Measurements from ENCODE around the gene ZNRF1. TPM values are rescaled to one million over a fixed set of nuclear protein-coding genes. Genes with fewer than 3 reads are reported as not detected.

The ZNRF1 gene
- total RNA-seq, 1 experiment from 2014 or later, result 5.8 TPM

DNA sequence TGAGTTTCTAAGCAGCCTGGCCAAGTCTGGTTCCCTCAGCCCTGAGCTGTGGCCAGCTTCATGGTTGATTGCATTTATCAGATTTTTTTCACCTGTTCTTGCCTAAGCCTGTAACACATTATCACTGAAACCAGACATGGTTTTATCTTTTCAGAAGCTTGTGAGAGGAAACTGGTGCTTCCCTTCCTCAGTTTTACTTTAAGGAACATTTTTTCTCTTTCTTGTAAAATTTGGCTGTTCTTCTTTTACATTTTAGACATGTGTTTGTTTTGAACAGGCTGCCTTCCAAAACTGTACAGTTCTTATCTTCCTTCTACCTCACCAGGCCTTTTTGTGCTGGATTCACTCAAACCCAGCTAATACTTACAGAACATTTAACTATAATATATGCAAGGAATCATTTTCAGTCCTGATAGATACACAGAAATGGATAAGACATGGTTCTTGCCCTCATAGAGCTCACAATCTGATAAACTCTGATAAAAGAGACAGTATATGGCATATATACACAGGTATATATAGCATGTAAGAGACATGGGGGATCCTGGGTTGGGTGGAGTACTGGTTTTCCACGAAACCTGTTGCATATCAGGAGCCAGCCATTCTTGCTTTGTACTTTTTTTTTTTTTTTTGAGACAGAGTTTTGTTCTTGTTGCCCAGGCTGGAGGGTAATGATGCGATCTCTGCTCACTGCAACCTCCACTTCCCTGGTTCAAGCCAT is 44.5 kb downstream of the ZNRF1 start:
- no peak for DNase-seq (ENCODE audit: low read depth, low spot score)
- in situ Hi-C loops (cut with HindIII; ENCODE audit: low pct_unique_long_range_greater_than_20kb, low sequenced_read_pairs), result no loop called here

- in situ Hi-C loops (cut with HindIII; ENCODE audit: low pct_unique_long_range_greater_than_20kb, low sequenced_read_pairs), result no loop called here
- no peak for DNase-seq (ENCODE audit: low read depth, low spot score)
Measured at GRCh38 chr16:75044800-75045361, 46.1 kb downstream of the ZNRF1 start.

- DNase-seq (ENCODE audit: low read depth, low spot score), result no peak
- in situ Hi-C loops (cut with HindIII; ENCODE audit: low pct_unique_long_range_greater_than_20kb, low sequenced_read_pairs), result no loop called here
Measured at GRCh38 chr16:75045424-75045823, 46.6 kb downstream of the ZNRF1 start.

DNA sequence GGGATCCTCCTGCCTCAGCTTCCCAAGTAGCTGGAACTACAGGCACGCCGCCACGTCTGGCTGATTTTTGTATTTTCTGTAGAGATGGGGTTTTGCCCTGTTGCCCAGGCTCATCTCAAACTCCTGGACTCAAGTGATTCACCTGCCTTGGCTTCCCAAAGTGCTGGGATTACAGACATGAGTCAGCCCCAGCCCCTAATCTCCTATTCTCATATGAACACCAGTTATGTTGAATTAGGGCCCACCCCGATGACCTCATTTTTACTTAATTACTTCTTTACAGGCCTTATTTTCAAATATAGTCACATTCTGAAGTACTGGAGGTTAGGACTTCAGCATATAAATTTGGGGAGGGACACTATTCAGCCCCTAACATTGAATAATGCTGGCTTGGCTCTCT is 49.2 kb downstream of the ZNRF1 start:
- in situ Hi-C loops (cut with HindIII; ENCODE audit: low pct_unique_long_range_greater_than_20kb, low sequenced_read_pairs), result no loop called here
- no peak for DNase-seq (ENCODE audit: low read depth, low spot score)

DNA sequence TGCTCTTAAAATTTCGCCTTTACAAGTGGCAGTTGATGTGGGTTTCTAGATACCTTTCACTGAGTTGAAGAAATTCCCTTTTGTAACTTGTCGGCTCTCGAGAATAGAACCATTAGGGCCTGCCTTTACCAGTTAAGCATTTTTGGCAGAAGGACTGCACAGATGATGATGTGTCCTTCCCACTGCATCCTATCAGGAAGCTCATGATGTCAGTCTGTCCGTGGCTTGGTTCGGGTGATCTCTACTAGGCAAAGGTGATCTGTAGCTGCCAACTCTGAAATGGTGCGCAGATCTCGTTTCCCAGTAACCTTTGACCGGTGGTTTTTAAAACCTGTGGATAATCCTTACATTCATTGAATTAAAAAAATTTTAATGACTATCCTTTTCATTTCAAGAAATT is 49.7 kb downstream of the ZNRF1 start:
- in situ Hi-C loops (cut with HindIII; ENCODE audit: low pct_unique_long_range_greater_than_20kb, low sequenced_read_pairs), result no loop called here
- DNase-seq (ENCODE audit: low read depth, low spot score), result no peak

- in situ Hi-C loops (cut with HindIII; ENCODE audit: low pct_unique_long_range_greater_than_20kb, low sequenced_read_pairs), result no loop called here
- DNase-seq (ENCODE audit: low read depth, low spot score), result no peak
Measured at GRCh38 chr16:75052481-75053202, 53.8 kb downstream of the ZNRF1 start.

GRCh38 chr16:75053791-75054555 is 55.1 kb downstream of the ZNRF1 start:
- DNase-seq (ENCODE audit: low read depth, low spot score), result no peak
- in situ Hi-C loops (cut with HindIII; ENCODE audit: low pct_unique_long_range_greater_than_20kb, low sequenced_read_pairs), result no loop called here

DNA sequence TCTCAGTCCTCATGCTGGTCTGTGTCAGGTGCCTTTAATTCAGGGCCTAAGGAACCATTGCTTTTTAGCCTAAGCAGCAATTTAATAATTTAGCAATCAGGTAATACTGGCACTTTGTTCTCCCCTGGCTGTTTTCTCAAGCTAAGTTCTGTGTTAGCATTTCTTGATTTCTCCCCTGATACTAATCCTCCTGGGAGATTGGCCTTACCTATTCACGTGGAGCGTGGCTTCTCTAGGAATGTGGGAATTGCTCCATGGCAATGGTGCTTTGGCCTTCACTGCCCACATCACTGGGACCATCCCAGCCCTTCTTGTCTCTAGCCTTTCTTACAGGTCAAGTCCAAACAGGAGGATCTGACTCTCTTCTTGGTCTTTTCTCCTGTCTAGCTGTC is 55.7 kb downstream of the ZNRF1 start:
- in situ Hi-C loops (cut with HindIII; ENCODE audit: low pct_unique_long_range_greater_than_20kb, low sequenced_read_pairs), result no loop called here
- no peak for DNase-seq (ENCODE audit: low read depth, low spot score)

GRCh38 chr16:75058806-75059205 is 60.0 kb downstream of the ZNRF1 start:
- in situ Hi-C loops (cut with HindIII; ENCODE audit: low pct_unique_long_range_greater_than_20kb, low sequenced_read_pairs), result no loop called here
- no peak for DNase-seq (ENCODE audit: low read depth, low spot score)

GRCh38 chr16:75059411-75059810 is 60.6 kb downstream of the ZNRF1 start:
- DNase-seq (ENCODE audit: low read depth, low spot score), result no peak
- in situ Hi-C loops (cut with HindIII; ENCODE audit: low pct_unique_long_range_greater_than_20kb, low sequenced_read_pairs), result no loop called here

DNA sequence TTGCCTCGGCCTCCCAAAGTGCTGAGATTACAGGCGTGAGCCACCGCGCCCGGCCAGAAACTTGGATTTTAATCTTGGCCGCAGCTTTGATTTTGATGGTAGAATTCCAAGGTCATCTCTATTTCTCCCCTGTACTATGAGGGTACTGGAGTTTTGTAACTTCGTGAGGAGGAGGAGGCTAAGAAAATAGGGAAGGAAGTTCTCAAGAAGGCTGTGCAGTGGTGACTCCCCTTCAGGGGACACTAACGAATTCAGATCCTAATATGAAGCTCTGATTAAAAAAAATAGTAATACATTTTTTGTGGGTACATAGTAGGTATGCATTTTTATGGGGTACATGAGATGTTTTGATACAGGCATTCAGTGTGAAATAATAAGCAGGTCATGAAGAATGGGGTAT is 61.9 kb downstream of the ZNRF1 start:
- in situ Hi-C loops (cut with HindIII; ENCODE audit: low pct_unique_long_range_greater_than_20kb, low sequenced_read_pairs), result no loop called here
- DNase-seq (ENCODE audit: low read depth, low spot score), result no peak

DNA sequence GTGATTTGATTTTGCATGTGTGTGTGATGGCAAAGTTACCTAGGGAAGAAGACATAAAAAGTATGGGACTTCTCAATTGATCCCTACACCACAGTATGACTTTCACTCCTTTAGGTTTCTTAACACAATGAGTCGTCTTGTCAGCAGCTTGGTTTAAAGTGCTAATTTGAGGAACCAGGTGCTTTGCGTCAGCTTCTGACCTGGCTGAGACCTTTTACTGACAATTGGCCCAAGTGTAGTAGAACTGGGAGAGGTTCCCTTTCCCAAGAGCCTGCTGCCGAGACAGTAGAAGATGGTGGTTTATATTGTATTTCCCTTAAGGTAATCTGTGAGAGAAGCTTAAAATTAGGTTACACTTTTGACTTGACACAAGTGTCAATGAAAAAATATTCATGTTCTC is 62.8 kb downstream of the ZNRF1 start:
- in situ Hi-C loops (cut with HindIII; ENCODE audit: low pct_unique_long_range_greater_than_20kb, low sequenced_read_pairs), result no loop called here
- no peak for DNase-seq (ENCODE audit: low read depth, low spot score)

GRCh38 chr16:75062135-75062975 is 63.5 kb downstream of the ZNRF1 start:
- DNase-seq (ENCODE audit: low read depth, low spot score), result no peak
- in situ Hi-C loops (cut with HindIII; ENCODE audit: low pct_unique_long_range_greater_than_20kb, low sequenced_read_pairs), result no loop called here

GRCh38 chr16:75062976-75063346 is 64.1 kb downstream of the ZNRF1 start:
- in situ Hi-C loops (cut with HindIII; ENCODE audit: low pct_unique_long_range_greater_than_20kb, low sequenced_read_pairs), result no loop called here
- no peak for DNase-seq (ENCODE audit: low read depth, low spot score)

DNA sequence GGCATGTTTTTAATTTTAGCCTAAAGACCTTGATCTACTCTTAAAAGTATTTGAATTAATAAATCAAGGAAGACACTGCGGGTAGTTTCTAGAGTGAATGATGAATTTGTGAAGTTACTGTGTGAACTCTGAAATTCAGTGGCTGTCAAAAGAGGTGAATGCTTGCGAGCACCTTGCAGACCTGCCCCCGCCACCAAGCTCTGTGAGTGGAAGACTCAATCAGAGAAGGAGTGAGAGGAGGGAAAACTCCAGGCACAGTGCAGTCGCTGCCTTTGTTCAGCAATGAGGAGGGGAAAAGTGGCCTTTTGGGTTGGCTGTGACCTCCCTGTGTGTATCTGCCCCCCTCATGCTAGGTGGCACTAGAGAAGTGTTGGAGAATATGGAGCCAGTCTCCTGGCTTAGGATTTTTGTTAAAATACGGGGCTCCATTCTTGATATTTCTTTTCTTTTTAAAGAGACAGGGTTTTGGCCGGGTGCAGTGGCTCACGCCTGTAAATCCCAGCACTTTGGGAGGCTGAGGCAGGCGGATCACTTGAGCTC is 64.8 kb downstream of the ZNRF1 start:
- no peak for DNase-seq (ENCODE audit: low read depth, low spot score)
- in situ Hi-C loops (cut with HindIII; ENCODE audit: low pct_unique_long_range_greater_than_20kb, low sequenced_read_pairs), result no loop called here

DNA sequence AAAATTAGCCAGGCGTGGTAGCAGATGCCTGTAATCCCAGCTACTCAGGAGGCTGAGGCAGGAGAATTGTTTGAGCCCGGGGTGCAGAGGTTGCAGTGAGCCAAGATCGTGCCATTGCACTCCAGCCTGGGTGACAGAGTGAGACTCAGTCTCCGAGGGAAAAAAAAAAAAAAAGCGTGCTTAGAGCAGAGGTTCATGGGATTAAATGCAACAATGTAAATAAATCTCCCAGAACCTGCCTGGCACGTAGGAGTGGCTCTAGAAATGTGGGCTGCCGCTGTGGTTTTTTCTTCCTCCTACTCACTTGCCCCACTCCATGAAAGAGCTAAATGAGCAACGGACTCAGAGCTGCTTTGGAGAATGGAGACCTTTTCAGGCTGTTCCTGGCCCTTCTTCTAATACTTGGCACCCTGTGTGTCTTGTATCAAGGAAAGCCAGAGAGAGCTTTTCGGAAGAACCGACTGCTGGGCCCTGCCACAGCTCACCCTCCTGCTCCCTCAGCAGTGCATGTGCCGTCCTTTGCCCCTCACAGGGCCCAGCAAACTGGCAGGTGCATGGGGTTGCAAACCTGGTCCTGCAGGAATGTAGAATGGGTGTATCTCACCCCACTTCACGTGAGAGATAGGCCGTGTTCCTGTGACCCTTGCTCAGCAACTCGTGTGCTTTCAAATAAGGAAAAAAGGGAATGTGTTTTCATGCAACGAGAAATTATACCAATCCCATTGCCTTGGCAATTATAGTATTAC is 65.8 kb downstream of the ZNRF1 start:
- no peak for DNase-seq (ENCODE audit: low read depth, low spot score)
- in situ Hi-C loops (cut with HindIII; ENCODE audit: low pct_unique_long_range_greater_than_20kb, low sequenced_read_pairs), result no loop called here

DNA sequence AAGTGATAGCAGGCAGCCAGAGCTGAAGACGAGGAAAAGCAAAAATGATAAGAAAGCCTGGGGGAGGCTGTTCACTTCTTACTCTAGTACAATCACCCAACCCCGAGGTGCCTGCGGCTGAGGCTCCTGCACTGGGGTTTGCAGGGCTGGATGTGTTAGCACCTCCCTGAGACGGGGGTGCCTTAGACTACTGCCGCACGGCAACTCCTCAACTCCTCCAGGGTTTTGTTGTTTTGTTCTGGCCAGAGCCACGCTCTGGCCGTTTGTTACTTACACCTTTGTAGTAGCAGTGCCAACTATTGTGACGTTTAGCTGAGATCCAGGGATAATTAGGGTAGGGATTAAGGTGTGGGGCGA is 66.3 kb downstream of the ZNRF1 start:
- in situ Hi-C loops (cut with HindIII; ENCODE audit: low pct_unique_long_range_greater_than_20kb, low sequenced_read_pairs), result no loop called here
- DNase-seq (ENCODE audit: low read depth, low spot score), result no peak

Data from SK-MEL-5 (cell line).